Measurements from ENCODE around the gene MIGA2.

DNA sequence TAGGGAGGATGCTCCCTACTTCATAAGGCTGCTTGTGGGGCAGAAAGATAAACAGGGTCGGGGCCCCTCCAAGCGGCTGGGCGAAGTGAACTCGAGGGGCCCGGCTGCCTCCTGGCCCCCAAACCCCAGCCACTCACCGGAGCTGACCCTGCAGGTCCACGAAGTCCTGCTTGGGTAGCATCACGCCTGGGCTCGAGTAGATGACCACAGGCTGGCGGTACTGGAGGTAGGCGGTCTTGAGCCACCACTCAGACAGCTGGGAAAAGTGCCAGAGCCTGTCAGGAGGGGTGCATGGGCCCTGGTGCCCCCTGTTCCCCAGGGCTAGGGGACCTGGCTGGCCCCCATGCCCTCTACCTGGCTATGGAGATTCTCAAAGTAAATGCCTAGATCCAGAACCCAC, 67.6 kb downstream of the MIGA2 start:
- TF ChIP-seq, protein P1, sequence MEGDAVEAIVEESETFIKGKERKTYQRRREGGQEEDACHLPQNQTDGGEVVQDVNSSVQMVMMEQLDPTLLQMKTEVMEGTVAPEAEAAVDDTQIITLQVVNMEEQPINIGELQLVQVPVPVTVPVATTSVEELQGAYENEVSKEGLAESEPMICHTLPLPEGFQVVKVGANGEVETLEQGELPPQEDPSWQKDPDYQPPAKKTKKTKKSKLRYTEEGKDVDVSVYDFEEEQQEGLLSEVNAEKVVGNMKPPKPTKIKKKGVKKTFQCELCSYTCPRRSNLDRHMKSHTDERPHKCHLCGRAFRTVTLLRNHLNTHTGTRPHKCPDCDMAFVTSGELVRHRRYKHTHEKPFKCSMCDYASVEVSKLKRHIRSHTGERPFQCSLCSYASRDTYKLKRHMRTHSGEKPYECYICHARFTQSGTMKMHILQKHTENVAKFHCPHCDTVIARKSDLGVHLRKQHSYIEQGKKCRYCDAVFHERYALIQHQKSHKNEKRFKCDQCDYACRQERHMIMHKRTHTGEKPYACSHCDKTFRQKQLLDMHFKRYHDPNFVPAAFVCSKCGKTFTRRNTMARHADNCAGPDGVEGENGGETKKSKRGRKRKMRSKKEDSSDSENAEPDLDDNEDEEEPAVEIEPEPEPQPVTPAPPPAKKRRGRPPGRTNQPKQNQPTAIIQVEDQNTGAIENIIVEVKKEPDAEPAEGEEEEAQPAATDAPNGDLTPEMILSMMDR (IDR thresholded peaks at IDR 0.05) = no peak
- TF ChIP-seq, protein P2, sequence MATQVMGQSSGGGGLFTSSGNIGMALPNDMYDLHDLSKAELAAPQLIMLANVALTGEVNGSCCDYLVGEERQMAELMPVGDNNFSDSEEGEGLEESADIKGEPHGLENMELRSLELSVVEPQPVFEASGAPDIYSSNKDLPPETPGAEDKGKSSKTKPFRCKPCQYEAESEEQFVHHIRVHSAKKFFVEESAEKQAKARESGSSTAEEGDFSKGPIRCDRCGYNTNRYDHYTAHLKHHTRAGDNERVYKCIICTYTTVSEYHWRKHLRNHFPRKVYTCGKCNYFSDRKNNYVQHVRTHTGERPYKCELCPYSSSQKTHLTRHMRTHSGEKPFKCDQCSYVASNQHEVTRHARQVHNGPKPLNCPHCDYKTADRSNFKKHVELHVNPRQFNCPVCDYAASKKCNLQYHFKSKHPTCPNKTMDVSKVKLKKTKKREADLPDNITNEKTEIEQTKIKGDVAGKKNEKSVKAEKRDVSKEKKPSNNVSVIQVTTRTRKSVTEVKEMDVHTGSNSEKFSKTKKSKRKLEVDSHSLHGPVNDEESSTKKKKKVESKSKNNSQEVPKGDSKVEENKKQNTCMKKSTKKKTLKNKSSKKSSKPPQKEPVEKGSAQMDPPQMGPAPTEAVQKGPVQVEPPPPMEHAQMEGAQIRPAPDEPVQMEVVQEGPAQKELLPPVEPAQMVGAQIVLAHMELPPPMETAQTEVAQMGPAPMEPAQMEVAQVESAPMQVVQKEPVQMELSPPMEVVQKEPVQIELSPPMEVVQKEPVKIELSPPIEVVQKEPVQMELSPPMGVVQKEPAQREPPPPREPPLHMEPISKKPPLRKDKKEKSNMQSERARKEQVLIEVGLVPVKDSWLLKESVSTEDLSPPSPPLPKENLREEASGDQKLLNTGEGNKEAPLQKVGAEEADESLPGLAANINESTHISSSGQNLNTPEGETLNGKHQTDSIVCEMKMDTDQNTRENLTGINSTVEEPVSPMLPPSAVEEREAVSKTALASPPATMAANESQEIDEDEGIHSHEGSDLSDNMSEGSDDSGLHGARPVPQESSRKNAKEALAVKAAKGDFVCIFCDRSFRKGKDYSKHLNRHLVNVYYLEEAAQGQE (IDR thresholded peaks at IDR 0.05; ENCODE audit: insufficient read depth in 1 of 2, low read depth in 2 of 2, low read length in 1 of 2) = no peak
- TF ChIP-seq TCF7L2 (IDR thresholded peaks at IDR 0.05; ENCODE audit: low read depth, low read length) (no peak), POLR2AphosphoS5 (IDR thresholded peaks at IDR 0.05; ENCODE audit: low read depth, low read length) (no peak), SIN3A (IDR thresholded peaks at IDR 0.05; ENCODE audit: borderline replicate concordance, insufficient read depth, low read depth, low read length) (no peak)

Measured in Panc1 (cell line).